HG02884 (cell line): ENCODE measurements around the gene URI1.

Experiments used
- ATAC-seq: cut with Tn5 transposase; IDR thresholded peaks from one replicate; pipeline ENCODE4 v1.9.1; 2021; ENCODE audit warnings: mild to moderate bottlenecking, moderate library complexity; ENCODE audit not compliant: unreplicated experiment

Gene URI1

DNA sequence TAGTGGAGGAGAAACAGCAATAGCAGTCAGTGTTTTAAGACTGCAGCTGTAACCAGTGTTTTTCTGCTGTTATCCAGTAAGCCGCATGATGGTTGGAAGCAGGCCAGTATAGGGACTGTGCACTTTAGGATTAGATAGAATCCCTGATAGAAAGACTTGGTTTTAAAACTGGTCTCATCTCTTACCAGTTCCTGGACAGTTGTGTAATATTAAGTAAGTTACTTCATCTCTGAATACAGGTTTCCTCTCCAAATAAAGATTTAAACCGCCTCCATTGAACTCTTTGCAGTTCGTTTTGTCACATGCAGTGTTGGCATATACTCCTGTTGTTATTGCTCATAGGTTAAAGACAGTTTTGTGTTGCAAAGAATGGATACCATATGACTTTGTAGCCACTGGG, 25.6 kb downstream of the URI1 start:
- no peak for ATAC-seq

DNA sequence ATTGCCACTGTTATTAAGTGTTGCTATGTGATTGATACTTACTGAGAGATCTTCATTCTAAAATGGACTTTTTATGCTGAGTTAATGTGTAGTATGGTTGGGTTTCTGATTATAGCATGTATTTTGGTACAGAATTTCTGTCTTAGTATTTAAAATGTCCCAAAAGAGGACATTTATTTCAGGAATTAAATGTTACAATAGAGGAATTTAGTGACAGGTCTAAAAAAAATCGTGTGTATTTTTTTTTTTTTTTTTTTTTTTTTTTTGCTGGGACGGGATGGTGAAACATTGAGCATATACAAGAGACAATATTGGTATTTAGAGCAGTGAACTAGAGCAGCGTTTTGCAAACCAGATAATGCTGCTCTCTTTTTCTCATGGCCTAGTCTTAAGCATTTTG, 27.9 kb downstream of the URI1 start:
- ATAC-seq: no peak

DNA sequence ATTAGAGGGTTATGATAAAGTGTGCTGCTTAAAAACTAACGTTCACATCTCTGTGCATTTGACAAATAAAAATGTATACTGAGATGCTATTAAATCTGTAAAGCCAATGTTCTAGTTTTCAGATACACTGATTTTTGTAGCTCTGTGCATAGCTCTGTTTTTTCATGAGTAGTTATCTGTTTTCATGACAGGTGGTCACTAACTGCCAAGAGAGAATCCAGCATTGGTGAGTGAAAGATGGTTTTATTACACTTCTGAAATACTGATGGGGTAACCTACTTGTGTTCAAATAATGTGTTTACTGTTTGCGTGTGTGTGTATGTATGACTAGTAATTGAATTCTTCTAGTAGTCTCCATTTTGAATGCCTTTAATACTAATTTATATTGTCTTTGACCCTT, 29.0 kb downstream of the URI1 start:
- no peak for ATAC-seq

DNA sequence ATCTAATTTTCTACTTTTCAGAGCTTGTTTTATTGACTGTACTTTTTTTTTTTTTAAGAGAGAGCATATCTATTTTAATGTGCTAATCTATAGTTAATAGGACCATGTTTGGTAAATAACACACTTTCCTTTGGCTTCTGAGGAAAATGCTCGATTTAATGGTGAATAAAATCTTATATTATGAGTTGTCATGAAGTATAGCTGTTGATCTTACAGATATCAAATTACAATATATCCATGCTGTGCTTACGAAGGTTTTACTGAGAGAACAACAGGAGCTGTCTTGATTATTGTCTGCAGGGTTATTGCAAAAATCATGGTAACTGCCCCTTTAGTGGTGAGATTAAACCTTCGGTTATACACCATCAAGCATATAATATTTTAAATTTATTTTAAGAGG, 29.6 kb downstream of the URI1 start:
- ATAC-seq: no peak

DNA sequence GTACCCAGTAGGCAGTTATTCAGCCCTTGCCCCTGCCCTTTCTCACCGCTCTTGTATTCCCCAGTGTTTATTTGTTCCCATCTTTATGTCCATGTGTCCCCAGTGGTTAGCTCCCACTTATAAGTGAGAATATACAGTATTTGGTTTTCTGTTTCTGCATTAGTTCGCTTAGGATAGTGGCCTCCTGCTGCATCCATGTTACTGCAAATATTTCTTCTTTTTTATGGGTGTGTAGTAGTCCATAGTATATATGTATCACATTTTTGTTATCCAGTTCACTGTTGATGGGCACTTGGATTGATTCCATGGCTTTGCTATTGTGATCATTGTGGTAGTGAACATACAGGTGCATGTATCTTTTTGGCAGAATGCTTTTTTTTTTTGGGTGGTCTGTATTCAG, 32.7 kb downstream of the URI1 start:
- ATAC-seq: no peak

DNA sequence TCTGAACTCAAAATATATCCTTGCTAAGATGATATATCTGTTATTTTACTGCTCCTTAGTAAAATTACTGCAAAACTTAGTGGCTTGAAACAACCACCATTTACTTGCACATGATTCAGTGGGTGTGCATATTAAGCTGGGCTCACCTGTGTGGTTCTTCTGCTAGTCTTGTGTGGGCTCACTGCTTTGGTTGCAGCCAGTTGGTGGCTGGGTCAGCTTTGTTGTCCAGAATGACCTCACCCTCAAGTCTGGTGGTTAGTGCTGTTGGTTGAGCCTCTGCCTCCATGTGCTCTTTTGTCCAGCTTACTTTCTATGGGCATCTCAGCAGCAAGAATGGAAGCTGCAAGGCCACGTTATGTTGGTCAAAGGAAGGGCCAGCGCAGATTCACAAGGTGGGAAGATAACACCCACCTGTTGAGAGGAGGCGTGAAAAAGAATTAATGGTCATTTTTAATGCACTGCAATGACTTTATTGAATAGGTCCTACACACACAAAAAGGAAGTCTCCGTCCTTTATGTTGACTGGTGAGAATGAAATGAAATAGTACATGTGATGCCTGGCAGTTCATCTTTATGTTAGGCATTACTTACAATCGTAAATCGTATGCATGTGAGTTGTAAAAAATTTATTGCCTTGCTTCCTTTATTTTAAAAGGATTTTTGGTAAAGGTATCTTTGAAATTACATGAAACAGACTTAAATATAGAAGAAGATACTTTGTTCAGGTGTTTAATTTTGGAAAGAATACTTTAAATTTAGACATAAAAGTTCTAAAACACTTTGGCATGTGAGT, 34.3 kb downstream of the URI1 start:
- ATAC-seq: no peak

DNA sequence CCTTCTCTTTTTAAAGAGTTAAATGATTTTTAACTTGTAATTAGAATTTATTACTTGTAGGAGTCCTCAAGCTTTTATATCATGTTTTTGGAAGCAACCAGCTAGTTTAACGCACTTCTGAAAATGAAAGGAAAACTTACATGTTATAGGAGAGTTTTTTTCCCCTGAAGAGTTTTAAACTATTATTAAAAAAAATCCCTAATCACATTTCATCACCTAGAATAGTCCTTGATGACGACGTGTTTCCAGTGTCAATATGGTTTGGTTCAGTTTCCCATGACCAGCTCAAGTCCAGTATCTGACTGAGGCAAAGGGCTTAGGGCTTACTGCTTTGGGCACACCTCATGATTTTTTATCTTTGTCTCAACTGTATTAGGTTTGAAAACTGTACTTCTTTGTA, 36.0 kb downstream of the URI1 start:
- ATAC-seq: no peak

DNA sequence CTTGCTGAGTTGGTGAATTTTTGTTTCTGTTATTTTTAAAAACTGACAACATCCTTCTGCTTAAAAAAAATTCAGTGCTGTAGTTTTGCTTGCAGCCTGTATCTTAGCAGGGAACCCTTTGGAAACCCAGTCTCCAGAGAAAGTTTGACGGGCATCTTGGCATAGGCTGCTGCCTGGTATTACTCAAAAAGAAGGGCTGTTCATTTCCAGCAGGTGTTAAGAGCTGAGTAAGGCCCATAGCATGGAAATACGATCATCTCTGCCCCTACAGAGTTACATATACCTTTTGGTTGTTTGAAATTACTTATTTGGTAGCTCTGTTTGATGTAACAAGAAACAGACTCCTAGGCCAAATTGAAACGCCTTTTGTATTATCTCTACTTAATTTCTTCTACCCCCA, 41.5 kb downstream of the URI1 start:
- ATAC-seq: no peak

DNA sequence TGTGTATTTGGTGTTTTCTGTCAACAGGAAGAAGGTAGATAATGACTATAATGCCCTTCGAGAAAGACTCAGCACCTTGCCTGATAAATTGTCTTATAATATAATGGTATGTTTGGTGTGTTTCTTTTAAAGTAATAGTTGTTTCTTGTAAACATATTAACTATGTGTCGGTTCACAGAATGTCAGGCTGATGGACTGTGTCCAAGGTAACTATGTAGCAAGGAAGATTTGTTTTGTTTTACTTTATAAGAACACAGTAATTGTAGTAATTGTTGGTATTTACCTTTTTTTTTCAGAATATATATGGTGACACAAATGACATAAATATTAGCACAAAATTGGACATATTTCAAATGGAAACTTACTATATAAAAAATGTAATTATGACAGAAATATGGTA, 43.2 kb downstream of the URI1 start:
- no peak for ATAC-seq

DNA sequence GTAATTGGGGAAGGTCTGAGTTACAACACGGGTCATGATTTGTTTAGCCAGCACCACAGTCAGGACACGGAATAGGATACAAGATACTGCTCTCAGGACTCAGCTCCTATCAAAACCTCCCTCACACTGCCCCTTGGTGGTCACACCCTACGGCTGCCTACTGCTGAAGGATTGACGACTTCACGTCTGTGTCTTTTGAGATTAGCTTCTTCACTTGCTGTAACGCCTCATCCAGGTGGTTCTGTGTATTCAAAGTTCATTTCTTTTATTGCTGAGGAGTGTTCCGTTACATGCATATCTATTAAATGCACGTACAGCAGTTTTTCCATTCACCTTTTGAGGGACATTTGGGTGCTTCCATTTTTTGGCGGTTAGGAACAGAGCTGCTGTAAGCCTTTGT, 46.3 kb downstream of the URI1 start:
- no peak for ATAC-seq

DNA sequence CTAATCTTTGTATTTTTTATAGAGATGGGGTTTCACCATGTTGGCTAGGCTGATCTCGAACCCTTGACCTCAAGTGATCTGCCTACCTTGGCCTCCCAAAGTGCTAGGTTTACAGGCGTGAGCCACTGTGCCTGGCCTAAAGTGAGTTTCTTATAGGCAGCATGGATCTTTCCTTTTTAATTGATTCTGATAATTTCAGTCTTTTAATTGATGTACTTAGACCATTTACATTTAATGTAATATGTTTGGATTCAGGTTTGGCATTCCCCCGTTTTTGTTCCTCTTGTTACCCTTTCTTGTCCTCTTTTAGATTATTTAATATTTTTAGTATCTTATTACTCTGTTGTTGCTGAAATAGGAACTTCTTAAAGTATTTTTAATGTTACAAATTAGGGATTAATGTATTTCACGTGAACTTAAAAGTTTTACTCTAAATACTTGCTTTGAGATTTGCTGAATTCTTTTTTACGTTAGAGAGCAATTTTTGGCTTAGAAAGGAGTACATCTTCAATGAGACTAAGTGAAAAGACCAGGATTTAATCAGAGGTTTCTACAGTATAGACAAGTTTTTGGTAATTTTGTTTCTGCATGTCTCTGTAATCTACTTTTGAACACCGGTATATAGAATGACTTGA, 50.3 kb downstream of the URI1 start:
- ATAC-seq: no peak

DNA sequence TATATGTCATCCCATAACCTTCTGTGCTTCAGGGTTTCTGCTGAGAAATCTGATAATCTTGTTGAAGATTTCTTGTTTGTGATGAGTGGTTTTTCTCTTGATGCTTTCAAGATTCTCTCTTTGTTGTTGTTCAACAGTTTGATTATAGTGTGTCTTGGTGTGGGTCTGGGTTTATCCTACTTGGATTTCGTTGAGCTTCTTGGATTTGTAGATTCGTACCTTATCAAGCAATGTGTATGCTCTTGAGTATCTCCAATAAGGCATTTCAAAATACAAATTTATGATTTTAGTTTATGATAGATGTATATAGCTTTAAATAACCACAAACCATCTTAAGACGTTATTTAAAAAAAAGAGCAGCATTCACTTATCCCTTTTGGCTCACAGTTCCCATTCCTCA, 57.5 kb downstream of the URI1 start:
- ATAC-seq: no peak

DNA sequence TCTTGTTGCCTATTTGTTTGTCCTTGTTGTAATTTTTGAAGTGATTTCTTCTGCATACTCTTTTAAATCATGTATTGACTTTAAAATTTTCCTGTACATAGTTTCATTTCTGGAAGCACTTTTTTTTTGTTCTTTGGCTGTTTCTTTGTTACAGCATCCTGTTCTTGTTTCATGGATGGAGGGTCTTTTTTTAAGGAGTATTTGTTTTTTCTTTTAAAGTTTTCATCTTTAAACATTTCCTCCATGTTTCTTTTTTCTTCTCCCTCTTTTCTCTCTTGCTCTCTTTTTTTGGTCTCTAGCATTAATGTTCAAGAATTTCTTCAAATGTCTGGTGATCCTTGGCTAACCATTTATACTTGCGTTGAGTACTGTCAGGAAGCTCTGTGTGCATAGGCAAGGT, 58.8 kb downstream of the URI1 start:
- no peak for ATAC-seq

DNA sequence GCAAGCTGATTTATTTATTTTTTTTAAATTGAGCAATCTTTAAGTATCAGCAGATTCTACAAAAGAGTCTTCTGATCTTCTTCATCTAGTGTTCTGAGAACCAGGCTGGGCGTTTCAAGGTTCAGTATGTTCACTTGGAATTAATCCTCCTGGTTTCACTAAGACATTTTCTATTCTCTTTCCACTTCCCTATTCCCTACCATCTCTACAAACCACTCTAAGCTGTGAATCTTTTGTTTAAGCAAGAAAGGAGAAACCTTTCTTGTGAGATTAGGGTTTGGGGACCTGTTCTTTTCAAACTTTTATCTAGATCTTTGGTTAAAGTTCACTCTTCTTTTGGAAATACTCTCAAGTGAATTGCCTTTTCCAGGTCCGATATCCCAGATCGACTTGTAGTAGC, 59.3 kb downstream of the URI1 start:
- ATAC-seq: no peak

DNA sequence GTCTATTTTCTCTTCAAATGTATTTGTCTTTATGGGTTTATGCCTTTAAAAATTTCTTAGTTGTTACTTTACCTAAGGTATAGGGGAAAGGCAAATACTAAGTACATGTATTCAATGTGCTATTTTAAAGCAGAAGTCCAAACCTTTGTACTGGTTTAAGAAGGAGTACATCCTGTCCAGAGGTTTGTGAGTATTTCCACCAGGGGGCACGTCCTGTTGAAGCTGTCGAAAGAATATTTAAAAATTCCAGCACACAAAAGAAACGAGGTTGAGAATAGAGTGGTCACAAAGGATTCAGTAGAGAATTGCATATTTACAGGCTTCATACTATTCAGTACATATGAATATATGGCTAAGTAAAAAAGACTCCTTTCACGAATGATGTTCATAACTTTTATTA, 59.8 kb downstream of the URI1 start:
- no peak for ATAC-seq

DNA sequence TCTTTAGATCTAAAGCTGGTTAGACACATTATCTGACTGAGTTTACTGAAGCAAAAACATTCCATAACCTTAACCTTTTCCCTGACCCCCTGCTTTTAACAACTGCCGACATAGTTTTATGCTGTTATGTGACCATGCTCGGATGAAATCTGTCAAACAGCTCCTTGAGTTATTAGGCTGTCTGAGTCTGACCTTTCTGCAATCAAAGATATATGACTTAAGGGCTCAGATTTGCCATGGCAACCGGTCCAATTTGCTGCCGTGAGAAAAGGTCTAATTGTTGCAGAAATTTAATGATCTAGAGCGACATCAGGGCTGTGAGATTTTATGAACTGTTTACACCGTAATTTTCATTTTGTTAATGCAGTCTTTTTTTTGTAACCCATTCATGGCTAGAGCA, 61.8 kb downstream of the URI1 start:
- ATAC-seq: no peak

DNA sequence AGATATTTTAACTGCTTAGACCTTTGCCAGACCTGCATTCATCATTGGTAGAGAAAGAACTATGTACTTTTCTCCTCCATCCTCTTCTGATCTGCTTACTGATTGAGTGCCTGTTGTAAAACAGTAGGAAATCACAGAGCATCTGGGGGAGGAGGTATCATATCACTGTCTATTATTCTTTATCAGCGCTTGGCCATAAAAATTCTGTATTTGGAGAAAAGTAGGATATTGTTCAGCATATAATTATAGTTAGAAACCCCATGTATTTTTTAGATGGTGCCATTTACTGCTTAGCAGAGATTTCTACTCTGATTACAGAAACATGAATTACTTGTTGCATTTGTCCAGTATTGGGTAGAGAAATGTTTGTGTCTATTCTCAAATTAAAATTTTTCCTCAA, 62.4 kb downstream of the URI1 start:
- no peak for ATAC-seq

DNA sequence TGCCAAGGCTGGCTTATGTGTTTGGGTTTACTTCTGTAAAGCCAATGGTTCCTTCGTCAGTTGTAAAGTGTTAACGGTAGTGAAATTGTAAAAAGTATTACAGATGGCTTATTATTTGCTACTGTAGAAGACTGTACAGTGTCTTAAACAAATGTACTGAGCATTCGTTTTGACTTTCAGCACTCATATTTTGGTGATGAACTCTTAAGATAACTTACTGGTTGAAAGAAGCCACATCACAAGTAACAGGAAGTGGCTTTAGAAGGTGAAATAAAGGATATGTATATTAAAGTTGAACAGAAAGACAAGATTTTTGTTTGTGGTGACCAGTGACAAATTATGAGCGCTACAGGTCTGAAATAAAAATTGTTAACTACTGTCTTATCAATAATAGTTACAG, 64.2 kb downstream of the URI1 start:
- ATAC-seq: no peak

DNA sequence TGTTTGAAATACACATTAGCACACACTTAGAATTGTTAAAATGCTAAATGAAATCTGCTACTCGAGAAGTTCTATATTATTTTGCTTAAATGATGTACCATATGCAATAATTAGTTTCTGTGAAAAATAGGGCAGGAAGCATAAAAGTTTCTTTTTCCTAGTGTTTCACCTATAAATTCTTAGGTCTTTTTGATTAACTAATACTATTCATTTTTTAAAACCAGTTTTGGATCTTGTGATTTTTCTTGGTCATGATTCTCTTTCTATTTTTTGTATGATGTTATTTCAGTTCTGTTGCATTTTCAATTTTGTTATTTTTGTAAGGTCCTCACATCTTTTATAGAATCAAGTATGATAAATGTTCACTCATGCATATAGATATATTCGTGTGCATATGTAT, 66.1 kb downstream of the URI1 start:
- no peak for ATAC-seq

DNA sequence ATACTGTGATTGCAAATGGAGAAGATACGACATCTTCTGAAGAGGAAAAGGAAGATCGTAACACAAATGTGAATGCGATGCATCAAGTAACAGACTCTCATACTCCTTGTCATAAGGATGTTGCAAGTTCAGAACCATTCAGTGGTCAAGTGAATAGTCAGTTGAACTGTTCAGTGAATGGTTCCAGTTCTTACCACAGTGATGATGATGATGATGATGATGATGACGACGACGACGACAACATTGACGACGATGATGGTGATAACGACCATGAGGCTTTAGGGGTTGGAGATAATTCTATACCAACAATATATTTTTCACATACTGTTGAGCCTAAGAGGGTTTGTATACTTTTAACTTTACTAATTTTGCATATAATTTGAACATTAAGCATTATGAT, 67.0 kb downstream of the URI1 start:
- no peak for ATAC-seq

DNA sequence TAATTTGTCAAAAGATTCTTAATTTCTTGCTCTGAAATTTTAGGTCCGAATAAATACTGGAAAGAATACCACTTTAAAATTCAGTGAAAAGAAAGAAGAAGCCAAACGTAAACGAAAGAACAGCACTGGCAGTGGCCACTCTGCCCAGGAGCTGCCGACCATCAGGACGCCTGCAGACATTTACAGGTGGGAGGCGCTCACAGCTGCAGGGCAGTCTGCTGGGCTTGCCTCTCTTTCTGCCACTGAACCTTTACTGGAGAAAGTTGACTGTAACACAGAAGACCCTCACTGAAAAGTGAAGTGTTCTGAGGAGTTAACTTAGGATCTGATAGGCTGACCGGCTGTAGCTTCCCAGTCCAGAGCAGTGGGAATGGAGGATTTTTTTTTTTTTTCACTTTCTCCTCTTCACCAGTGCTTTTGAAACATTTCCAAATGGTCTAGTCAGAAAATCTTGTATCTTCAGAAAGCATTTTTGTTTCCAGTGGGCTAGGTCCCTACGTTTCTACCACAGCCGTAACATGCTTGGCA, 69.1 kb downstream of the URI1 start:
- no peak for ATAC-seq

DNA sequence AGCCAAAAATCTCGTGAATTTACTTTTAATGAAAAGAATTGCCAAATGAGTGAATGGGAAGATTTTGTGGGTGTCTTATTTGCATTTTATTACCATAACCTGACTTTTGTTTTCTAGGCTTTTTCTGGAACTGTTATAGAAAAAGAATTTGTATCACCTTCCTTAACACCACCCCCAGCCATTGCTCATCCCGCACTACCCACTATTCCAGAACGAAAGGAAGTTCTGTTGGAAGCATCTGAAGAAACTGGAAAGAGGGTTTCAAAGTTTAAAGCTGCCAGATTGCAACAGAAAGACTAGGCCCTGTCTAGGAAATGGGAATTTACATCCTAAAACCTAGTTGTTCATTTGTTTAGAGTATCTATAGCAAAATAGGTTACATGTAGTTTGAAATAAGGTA, 72.7 kb downstream of the URI1 start:
- no peak for ATAC-seq

DNA sequence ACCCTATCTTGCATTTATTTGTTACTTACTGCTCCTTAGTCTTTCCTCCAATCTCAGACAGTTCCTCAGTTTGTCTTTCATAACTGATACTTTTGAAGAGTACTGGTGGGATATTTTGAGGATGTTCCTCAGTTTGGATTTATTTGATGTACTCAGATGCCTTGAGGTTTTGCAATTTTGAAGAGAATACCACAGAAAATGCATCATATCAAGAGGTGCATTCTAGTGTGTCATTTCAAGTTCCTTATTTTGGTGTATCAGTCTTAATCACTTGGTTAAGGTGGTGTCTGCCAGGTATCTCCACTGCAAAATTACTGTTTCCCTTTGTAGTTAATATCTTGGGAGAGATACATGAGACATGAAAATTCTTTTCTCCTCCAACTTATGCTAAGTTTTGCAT, 75.1 kb downstream of the URI1 start:
- ATAC-seq: peak; percentile 89
